Stomach smooth muscle (tissue), 2 donors: Measurements from ENCODE around the gene RBM4.
A peak's percentile ranks its signal among the peaks of the same experiment; 100 is the strongest.

Experiments used
- H3K27ac ChIP-seq: one replicate; pipeline ENCODE4 v1.7.0; 2013; ENCODE audit warnings: mild to moderate bottlenecking, low read length, inconsistent platforms
- H3K27me3 ChIP-seq, 2 donors: one replicate each; pipeline ENCODE4 v1.7.0; 2013; ENCODE audit warnings: low read length in 2 of 2; ENCODE audit not compliant: insufficient read depth in 2 of 2, control insufficient read depth in 1 of 2
- H3K36me3 ChIP-seq, 2 donors: one replicate each; pipeline ENCODE4 v1.7.0; 2013; ENCODE audit warnings: low read length in 2 of 2; ENCODE audit not compliant: control insufficient read depth in 2 of 2, insufficient read depth in 2 of 2
- H3K4me1 ChIP-seq: one replicate; pipeline ENCODE4 v1.7.0; 2013; ENCODE audit warnings: low read length; ENCODE audit not compliant: control insufficient read depth, insufficient read depth
- H3K4me3 ChIP-seq, 2 donors: one replicate each; pipeline ENCODE4 v1.7.0; 2013; ENCODE audit warnings: low read length in 2 of 2
- H3K9ac ChIP-seq, 2 donors: one replicate each; pipeline ENCODE4 v1.7.0; 2013; ENCODE audit warnings: low read length in 2 of 2, mild to moderate bottlenecking in 1 of 2
- H3K9me3 ChIP-seq, 2 donors: one replicate each; pipeline ENCODE4 v1.7.0; 2013; ENCODE audit warnings: low read length in 2 of 2; ENCODE audit not compliant: control insufficient read depth in 2 of 2
- donor health status: healthy.
- donor health status: Pancreatic carcinoma.

The RBM4 gene

GRCh38 chr11:66692871-66693331 is 54.4 kb downstream of the RBM4 start:
- Histone ChIP-seq H3K9ac (no peak overlapping the region), H3K27ac (no peak overlapping the region), H3K27me3 (no peaks in the 10 kb centered on the region), H3K4me1 (no peaks in the 10 kb centered on the region), H3K36me3 (no peaks in the 10 kb centered on the region), H3K4me3 (no peak overlapping the region), H3K9me3 (no peaks in the 10 kb centered on the region)

DNA sequence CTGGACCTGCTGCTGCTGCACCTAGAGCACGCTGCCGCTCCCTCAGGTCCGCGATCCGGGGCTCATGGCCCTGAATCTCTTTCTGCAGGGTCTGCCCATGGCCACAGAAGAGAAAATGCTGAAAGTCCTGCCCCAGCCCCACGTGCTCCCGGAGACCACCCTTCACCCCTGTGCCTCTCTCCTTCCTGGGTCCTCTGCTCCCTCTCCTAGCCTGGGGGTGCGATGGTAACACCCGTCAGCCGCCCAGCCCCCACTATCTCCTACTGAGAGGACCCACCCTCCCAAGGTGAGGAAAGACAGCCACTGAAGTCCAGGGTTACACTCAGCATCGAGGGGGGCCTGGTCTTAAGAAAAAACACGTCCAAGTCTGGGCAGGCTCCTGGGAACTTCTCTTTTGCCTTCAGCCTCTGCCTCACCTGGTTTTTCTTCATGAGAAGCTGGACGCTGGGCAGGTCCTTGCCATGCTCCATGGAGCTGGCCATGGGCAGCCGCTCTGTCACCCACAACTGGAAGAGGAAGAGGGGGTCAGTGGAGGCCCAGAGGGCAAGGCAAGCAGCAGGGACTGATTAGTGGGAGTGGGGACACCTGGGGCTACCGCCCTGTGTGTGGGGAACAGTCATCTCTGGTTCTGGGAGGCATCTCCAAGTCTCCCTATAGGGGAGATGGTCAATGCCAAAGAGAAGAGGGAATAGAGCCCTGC is 55.0 kb downstream of the RBM4 start:
- H3K36me3 ChIP-seq: no peaks in the 10 kb centered on the region
- no peak overlapping the region for H3K9ac ChIP-seq
- no peaks in the 10 kb centered on the region for H3K27me3 ChIP-seq

DNA sequence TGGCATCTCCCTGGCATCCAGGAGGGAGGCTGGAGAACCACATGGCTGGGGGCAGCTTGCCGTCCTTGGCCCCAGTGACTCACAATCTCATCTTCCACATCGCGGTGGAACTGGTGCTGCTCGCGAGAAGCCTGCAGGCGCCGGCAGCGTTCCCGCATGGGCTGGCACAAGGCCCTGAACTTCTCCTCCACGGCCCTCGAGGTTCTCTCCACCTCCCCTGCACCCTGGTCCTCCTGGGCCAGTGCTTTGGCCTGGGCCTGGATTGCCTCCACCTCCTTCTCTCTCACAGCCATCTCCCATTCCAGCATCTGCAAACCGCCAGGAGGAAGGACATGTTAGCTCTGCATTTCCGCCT is 55.5 kb downstream of the RBM4 start:
- peaks cover 0 to under 1% of the 10 kb centered on the region in 2 donors for H3K9me3 ChIP-seq
- H3K27me3 ChIP-seq: no peaks in the 10 kb centered on the region
- H3K36me3 ChIP-seq: no peaks in the 10 kb centered on the region
- no peak overlapping the region for H3K27ac ChIP-seq
- no peak overlapping the region for H3K4me3 ChIP-seq
- no peaks in the 10 kb centered on the region for H3K4me1 ChIP-seq
- peak overlapping the region in 1 of 2 donors; percentile 14 for H3K9ac ChIP-seq

More for the DNA sequence above, 55.0 kb downstream of the RBM4 start:
- Histone ChIP-seq H3K4me1 (no peaks in the 10 kb centered on the region), H3K9me3 (no peaks in the 10 kb centered on the region), H3K27ac (no peak overlapping the region), H3K4me3 (no peak overlapping the region)

- H3K4me1 ChIP-seq: no peaks in the 10 kb centered on the region
- H3K27me3 ChIP-seq: no peaks in the 10 kb centered on the region
- no peak overlapping the region for H3K4me3 ChIP-seq
- H3K36me3 ChIP-seq: no peaks in the 10 kb centered on the region
- no peak overlapping the region for H3K9ac ChIP-seq
- peaks cover 0 to 7% of the 10 kb centered on the region in 2 donors for H3K9me3 ChIP-seq
- H3K27ac ChIP-seq: no peak overlapping the region
These were observed 56.3 kb downstream of the RBM4 start for GRCh38 chr11:66694732-66695207.
